A549 (cell line): Measurements from ENCODE around the gene ZP4. TPM values are rescaled to one million over a fixed set of nuclear protein-coding genes. Genes with fewer than 3 reads are reported as not detected.
A peak's percentile ranks its signal among the peaks of the same experiment; 100 is the strongest.

Source experiments
- ATAC-seq, 2 experiments: fragments of 200-7000 bp in 1 of 2; fragments of >200 bp in 1 of 2; cut with Nextera tagmentation in 1 of 2; cut with Tn5 transposase in 1 of 2; 3 replicates each; pipeline versions ENCODE4 v1.8.0 to v1.9.1; 2018 to 2020; ENCODE audit warnings: mild to moderate bottlenecking in 1 of 2, moderate library complexity in 1 of 2
- CTCF ChIA-PET: fragments of 300-600 bp; sonication (Branson Sonifier 250); formaldehyde crosslinking; extraction: SDS; loops from one replicate; lab custom pipeline; 2021; ENCODE audit warnings: antibody characterized with exemption, inconsistent platforms; lab: Yijun Ruan, JAX
- POLR2A ChIA-PET: fragments of 350-600 bp; formaldehyde crosslinking; extraction: SDS; loops from one replicate; lab custom pipeline; 2021; ENCODE audit warnings: antibody characterized with exemption, inconsistent platforms; lab: Yijun Ruan, JAX
- DNase-seq, 2 experiments: peaks; one replicate each; pipeline versions ENCODE4 v3.0.0 to v3.0.0-alpha.2; 2011 to 2016; ENCODE audit warnings: low read depth in 1 of 2, low spot score in 1 of 2
- FAIRE-seq: peaks from 2 replicates; lab custom pipeline; 2011; peaks lifted over from hg19 to GRCh38; lab: Jason Lieb, UNC
- H3K27ac ChIP-seq, 2 experiments: fragments of >200 bp; sonication (Bioruptor Twin); formaldehyde crosslinking; 3 replicates each; pipeline ENCODE4 v1.5.1; 2016 to 2017
- H3K4me1 ChIP-seq: fragments of >200 bp; sonication (Bioruptor Twin); formaldehyde crosslinking; 3 replicates; pipeline ENCODE4 v1.6.1; 2016
- H3K4me2 ChIP-seq: fragments of >200 bp; sonication (Bioruptor Twin); formaldehyde crosslinking; 3 replicates; pipeline ENCODE4 v1.6.1; 2016
- H3K4me3 ChIP-seq: fragments of >200 bp; sonication (Bioruptor Twin); formaldehyde crosslinking; 3 replicates; pipeline ENCODE4 v1.5.1; 2016
- H3K9me3 ChIP-seq: fragments of >200 bp; sonication (Bioruptor Twin); formaldehyde crosslinking; 3 replicates; pipeline ENCODE4 v1.6.1; 2016
- CHD2 ChIP-seq: fragments of 150-350 bp; IDR thresholded peaks from 2 replicates; pipeline ENCODE4 v1.6.1; 2014; ENCODE audit warnings: low read length; ENCODE audit not compliant: partially characterized antibody
- ESRRA ChIP-seq: fragments of 150-350 bp; IDR thresholded peaks from 2 replicates; pipeline ENCODE4 v1.6.1; 2014; ENCODE audit warnings: mild to moderate bottlenecking, low read length, borderline replicate concordance
- FOSL2 ChIP-seq, 2 experiments: fragments of 450-650 bp in 1 of 2; fragments of >200 bp in 1 of 2; sonication (Bioruptor Twin) in 1 of 2; formaldehyde crosslinking; IDR thresholded peaks; 2 replicates each; pipeline versions ENCODE4 v1.5.0 to v1.6.1; 2016 to 2020; ENCODE audit warnings: mild to moderate bottlenecking in 1 of 2, moderate library complexity in 1 of 2
- GATA3 ChIP-seq: IDR thresholded peaks from 2 replicates; pipeline ENCODE4 v1.6.1; 2012; ENCODE audit warnings: borderline replicate concordance
- HOXA7 ChIP-seq: fragments of 250-450 bp; sonication (Bioruptor Pico); IDR thresholded peaks from 2 replicates; pipeline ENCODE4 v1.5.0; 2020; ENCODE audit warnings: mild to moderate bottlenecking, moderate library complexity
- JUN ChIP-seq, 2 experiments: fragments of >200 bp; sonication (Bioruptor Twin); formaldehyde crosslinking; IDR thresholded peaks; 2 replicates in 1 of 2; 3 replicates in 1 of 2; pipeline ENCODE4 v1.6.1; 2016 to 2017
- MYC ChIP-seq: IDR thresholded peaks from 2 replicates; pipeline ENCODE4 v1.6.1; 2012; ENCODE audit warnings: mild to moderate bottlenecking, inconsistent platforms, low read length, improper control_type of control experiment, borderline replicate concordance
- NFE2L2 ChIP-seq: fragments of 150-350 bp; conservative IDR thresholded peaks from 2 replicates; pipeline ENCODE4 v1.6.1; 2014; ENCODE audit warnings: low read length
- NPAS2 ChIP-seq: fragments of 250-450 bp; sonication (Bioruptor Pico); IDR thresholded peaks from 2 replicates; pipeline ENCODE4 v1.8.0; 2022; ENCODE audit warnings: mild to moderate bottlenecking, moderate library complexity, borderline replicate concordance
- NR3C1 ChIP-seq: fragments of >200 bp; sonication (Bioruptor Twin); formaldehyde crosslinking; IDR thresholded peaks from 3 replicates; pipeline ENCODE4 v1.6.1; 2017
- POLR2AphosphoS2 ChIP-seq: conservative IDR thresholded peaks from 2 replicates; pipeline ENCODE4 v1.6.1; 2012; ENCODE audit warnings: low read length, improper control_type of control experiment, inconsistent platforms
- RARB ChIP-seq: fragments of 250-450 bp; sonication (Bioruptor Pico); IDR thresholded peaks from 2 replicates; pipeline ENCODE4 v1.8.0; 2021; ENCODE audit warnings: mild to moderate bottlenecking, moderate library complexity
- RFX5 ChIP-seq: fragments of 450-650 bp; IDR thresholded peaks from 2 replicates; pipeline ENCODE4 v1.7.1; 2014; ENCODE audit warnings: antibody characterized with exemption, mild to moderate bottlenecking, moderate library complexity
- SMC3 ChIP-seq: fragments of >200 bp; sonication (Bioruptor Twin); formaldehyde crosslinking; IDR thresholded peaks from 3 replicates; pipeline ENCODE4 v1.6.1; 2018; ENCODE audit warnings: inconsistent platforms
- SREBF2 ChIP-seq: fragments of 450-650 bp; IDR thresholded peaks from 2 replicates; pipeline ENCODE4 v1.6.1; 2014; ENCODE audit warnings: mild to moderate bottlenecking, moderate library complexity
- TFCP2L1 ChIP-seq: fragments of 250-450 bp; sonication (Bioruptor Pico); IDR thresholded peaks from 2 replicates; pipeline ENCODE4 v1.5.0; 2021; ENCODE audit warnings: mild to moderate bottlenecking
- ZC3H11A ChIP-seq: fragments of 450-650 bp; IDR thresholded peaks from 2 replicates; pipeline ENCODE4 v1.6.1; 2014; ENCODE audit warnings: antibody characterized with exemption, mild to moderate bottlenecking
- WGBS: methylation state at CpG from one replicate; pipeline ENCODE4 v1.1.6; 2017; ENCODE audit errors: missing lambda C conversion rate; 5-methylcytosine and 5-hydroxymethylcytosine counted together
- polyA plus RNA-seq, 4 experiments: library from polyadenylated mRNA; depleted of rRNA in 3 of 4; stranded (reverse); fragments of >200 nt; fragmentation: RNase III in 1 of 4; extraction: RNeasy Plus Mini Kit Qiagen cat#74134 plus additional on column Dnase treatment in 1 of 4; gene quantifications; 2 replicates in 3 of 4; 3 replicates in 1 of 4; pipeline ENCODE4 v1.2.3, GENCODE V29; 2011 to 2017
- TF ChIP-seq, protein P1 (sequence below): fragments of 450-650 bp; IDR thresholded peaks from 2 replicates; pipeline ENCODE4 v1.6.1; 2014; ENCODE audit warnings: antibody characterized with exemption
- TF ChIP-seq, protein P2 (sequence below): fragments of 250-450 bp; sonication (Bioruptor Pico); IDR thresholded peaks from 2 replicates; pipeline ENCODE4 v1.5.0; 2020; ENCODE audit warnings: low read depth, mild to moderate bottlenecking, moderate library complexity
- TF ChIP-seq, protein P3 (sequence below): fragments of 250-450 bp; sonication (Bioruptor Pico); IDR thresholded peaks from 2 replicates; pipeline ENCODE4 v1.5.0; 2021; ENCODE audit warnings: mild to moderate bottlenecking, moderate library complexity, borderline replicate concordance
- TF ChIP-seq, protein P4 (sequence below): fragments of 200-600 bp; sonication (generic); IDR thresholded peaks from 2 replicates; pipeline ENCODE4 v1.6.1; 2016; ENCODE audit warnings: antibody characterized with exemption, mild to moderate bottlenecking, moderate library complexity
- TF ChIP-seq, protein P5 (sequence below): IDR thresholded peaks from 2 replicates; pipeline ENCODE4 v1.6.1; 2012

The ZP4 gene
- polyA plus RNA-seq, 2 of the 4 experiments (the other 2 are of a cell fraction), result not detected

DNA sequence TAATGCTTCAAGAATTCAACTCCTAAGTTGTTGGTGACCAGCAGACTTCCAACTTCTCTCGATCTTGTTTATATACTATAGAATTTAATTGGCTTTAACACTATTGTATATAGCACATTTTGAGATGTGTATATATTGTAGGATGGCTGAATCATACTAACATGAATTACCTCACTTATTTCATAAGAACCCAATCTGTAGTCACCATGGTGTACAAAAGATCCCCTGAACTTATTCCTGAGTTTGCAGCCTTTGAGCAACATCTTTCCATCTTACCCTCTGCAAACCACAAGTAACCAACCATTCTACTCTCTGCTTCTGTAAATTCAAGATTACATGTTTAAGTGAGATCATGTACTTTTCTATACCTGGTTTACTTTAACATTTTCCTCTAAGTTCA is 12.3 kb downstream of the ZP4 start:
- Histone ChIP-seq H3K9me3 (no peaks in the 10 kb centered on the region), H3K4me1 (peaks cover 20% of the 10 kb centered on the region), H3K27ac (no peak overlapping the region), H3K4me2 (no peak overlapping the region), H3K4me3 (no peak overlapping the region)
- TF ChIP-seq HOXA7 (CRISPR knock-in tag) (no peak), ZC3H11A (no peak), JUN (IDR thresholded peaks at IDR 0.05) (no peak)
- FAIRE-seq (no peak), ATAC-seq (no peak), DNase-seq (no peak)
- CTCF ChIA-PET, result interaction anchor here (1.5 kb wide), 1 partner anchor 14 kb away, joined by 4 read pairs; no protein-coding TSS in a partner anchor
- WGBS, result 0% methylated on average over 1 of the region's 1 CpG
- POLR2A ChIA-PET, result no interaction called here

DNA sequence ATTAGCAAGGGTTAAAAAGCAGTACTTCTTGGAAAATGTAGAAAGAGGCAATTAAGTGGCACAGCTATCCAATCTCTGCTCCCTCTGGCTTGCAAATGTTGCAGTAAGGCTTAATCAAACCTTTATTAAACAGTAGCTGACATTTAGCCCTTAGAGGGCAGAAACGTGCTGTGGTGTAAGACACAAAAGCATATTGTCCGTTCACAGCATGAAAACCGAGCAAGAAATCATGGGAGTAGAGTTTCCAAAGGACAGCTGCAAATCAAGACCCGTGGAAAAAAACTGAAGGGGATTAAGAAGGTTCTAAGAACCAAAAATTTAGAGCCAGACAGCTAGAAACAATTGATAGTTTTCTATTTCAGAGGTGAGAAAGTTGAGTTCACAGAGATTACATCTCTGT is 13.1 kb downstream of the ZP4 start:
- ChIA-PET CTCF (interaction anchor here (6.3 kb wide), 1 partner anchor 13 kb away, joined by 49 read pairs; no protein-coding TSS in a partner anchor), POLR2A (no interaction called here)
- Histone ChIP-seq H3K27ac (no peak overlapping the region), H3K9me3 (no peaks in the 10 kb centered on the region), H3K4me1 (peaks cover 27% of the 10 kb centered on the region), H3K4me2 (no peak overlapping the region), H3K4me3 (no peak overlapping the region)
- no peak for DNase-seq
- TF ChIP-seq RFX5 (no peak), SREBF2 (no peak), NFE2L2 (no peak), GATA3 (no peak), NR3C1 (no peak), FOSL2 (IDR thresholded peaks at IDR 0.05) (no peak), FOSL2 (CRISPR knock-in tag; IDR thresholded peaks at IDR 0.05) (no peak), ZC3H11A (no peak)
- TF ChIP-seq, protein P1, sequence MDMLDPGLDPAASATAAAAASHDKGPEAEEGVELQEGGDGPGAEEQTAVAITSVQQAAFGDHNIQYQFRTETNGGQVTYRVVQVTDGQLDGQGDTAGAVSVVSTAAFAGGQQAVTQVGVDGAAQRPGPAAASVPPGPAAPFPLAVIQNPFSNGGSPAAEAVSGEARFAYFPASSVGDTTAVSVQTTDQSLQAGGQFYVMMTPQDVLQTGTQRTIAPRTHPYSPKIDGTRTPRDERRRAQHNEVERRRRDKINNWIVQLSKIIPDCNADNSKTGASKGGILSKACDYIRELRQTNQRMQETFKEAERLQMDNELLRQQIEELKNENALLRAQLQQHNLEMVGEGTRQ, result no peak
- TF ChIP-seq, protein P2, sequence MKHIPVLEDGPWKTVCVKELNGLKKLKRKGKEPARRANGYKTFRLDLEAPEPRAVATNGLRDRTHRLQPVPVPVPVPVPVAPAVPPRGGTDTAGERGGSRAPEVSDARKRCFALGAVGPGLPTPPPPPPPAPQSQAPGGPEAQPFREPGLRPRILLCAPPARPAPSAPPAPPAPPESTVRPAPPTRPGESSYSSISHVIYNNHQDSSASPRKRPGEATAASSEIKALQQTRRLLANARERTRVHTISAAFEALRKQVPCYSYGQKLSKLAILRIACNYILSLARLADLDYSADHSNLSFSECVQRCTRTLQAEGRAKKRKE (CRISPR knock-in tag), result no peak
- TF ChIP-seq, protein P3, sequence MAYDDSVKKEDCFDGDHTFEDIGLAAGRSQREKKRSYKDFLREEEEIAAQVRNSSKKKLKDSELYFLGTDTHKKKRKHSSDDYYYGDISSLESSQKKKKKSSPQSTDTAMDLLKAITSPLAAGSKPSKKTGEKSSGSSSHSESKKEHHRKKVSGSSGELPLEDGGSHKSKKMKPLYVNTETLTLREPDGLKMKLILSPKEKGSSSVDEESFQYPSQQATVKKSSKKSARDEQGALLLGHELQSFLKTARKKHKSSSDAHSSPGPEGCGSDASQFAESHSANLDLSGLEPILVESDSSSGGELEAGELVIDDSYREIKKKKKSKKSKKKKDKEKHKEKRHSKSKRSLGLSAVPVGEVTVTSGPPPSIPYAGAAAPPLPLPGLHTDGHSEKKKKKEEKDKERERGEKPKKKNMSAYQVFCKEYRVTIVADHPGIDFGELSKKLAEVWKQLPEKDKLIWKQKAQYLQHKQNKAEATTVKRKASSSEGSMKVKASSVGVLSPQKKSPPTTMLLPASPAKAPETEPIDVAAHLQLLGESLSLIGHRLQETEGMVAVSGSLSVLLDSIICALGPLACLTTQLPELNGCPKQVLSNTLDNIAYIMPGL (CRISPR knock-in tag), result no peak
- 15% methylated on average over 4 of the region's 4 CpGs for WGBS
- no peak for FAIRE-seq
- ATAC-seq, result no peak

DNA sequence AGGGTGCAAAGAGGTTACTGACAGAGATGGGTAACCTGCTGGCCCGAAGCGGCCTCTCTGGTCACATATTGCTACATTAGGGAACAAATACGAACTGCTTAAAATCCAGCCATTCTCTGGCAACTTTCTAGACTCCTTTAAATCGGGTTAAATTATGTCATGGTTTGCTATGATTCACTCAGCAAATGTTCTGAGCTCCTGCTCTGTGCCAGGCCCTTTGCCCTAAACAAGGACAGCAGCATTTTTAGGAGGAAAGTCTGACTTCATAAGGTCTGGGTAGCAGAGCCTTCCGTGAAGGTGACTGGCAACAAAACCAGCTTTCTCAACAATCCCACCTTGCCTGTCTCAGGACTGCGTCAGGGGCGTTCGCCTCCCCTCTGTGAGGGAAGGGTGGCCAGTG is 15.4 kb downstream of the ZP4 start:
- Histone ChIP-seq H3K4me3 (no peak overlapping the region), H3K4me2 (peak overlapping the region; percentile 43; the same call in 2 of the 3 replicates), H3K4me1 (peaks cover 27% of the 10 kb centered on the region), H3K27ac (peak overlapping the region in 1 of 2 experiments; percentile 47; a peak in 1 of 6 replicates), H3K9me3 (no peaks in the 10 kb centered on the region)
- CTCF ChIA-PET, result interaction anchor here (6.3 kb wide), 1 partner anchor 11 kb away, joined by 49 read pairs; no protein-coding TSS in a partner anchor
- TF ChIP-seq GATA3 (no peak), ESRRA (no peak), POLR2AphosphoS2 (no peak), NPAS2 (CRISPR knock-in tag) (no peak), SREBF2 (no peak), MYC (no peak), CHD2 (no peak), NR3C1 (no peak), TFCP2L1 (CRISPR knock-in tag) (no peak), SMC3 (no peak), RARB (CRISPR knock-in tag) (no peak)
- TF ChIP-seq, protein P4, sequence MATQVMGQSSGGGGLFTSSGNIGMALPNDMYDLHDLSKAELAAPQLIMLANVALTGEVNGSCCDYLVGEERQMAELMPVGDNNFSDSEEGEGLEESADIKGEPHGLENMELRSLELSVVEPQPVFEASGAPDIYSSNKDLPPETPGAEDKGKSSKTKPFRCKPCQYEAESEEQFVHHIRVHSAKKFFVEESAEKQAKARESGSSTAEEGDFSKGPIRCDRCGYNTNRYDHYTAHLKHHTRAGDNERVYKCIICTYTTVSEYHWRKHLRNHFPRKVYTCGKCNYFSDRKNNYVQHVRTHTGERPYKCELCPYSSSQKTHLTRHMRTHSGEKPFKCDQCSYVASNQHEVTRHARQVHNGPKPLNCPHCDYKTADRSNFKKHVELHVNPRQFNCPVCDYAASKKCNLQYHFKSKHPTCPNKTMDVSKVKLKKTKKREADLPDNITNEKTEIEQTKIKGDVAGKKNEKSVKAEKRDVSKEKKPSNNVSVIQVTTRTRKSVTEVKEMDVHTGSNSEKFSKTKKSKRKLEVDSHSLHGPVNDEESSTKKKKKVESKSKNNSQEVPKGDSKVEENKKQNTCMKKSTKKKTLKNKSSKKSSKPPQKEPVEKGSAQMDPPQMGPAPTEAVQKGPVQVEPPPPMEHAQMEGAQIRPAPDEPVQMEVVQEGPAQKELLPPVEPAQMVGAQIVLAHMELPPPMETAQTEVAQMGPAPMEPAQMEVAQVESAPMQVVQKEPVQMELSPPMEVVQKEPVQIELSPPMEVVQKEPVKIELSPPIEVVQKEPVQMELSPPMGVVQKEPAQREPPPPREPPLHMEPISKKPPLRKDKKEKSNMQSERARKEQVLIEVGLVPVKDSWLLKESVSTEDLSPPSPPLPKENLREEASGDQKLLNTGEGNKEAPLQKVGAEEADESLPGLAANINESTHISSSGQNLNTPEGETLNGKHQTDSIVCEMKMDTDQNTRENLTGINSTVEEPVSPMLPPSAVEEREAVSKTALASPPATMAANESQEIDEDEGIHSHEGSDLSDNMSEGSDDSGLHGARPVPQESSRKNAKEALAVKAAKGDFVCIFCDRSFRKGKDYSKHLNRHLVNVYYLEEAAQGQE, result no peak
- TF ChIP-seq, protein P5, sequence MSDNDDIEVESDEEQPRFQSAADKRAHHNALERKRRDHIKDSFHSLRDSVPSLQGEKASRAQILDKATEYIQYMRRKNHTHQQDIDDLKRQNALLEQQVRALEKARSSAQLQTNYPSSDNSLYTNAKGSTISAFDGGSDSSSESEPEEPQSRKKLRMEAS, result no peak
- POLR2A ChIA-PET, result no interaction called here
- 40% methylated on average over 8 of the region's 8 CpGs for whole genome bisulfite sequencing
- ATAC-seq, result no peak; a peak in 1 of 6 replicates
- FAIRE-seq, result no peak
- DNase-seq, result no peak
